ENCODE data around the gene BAIAP2.
A peak's percentile ranks its signal among the peaks of the same experiment; 100 is the strongest.
"Not testable (repeated sequence)": the region's sequence is repeated elsewhere in the genome, so short reads cannot be mapped to it uniquely, and the experiment has no call there.

Gene BAIAP2

DNA sequence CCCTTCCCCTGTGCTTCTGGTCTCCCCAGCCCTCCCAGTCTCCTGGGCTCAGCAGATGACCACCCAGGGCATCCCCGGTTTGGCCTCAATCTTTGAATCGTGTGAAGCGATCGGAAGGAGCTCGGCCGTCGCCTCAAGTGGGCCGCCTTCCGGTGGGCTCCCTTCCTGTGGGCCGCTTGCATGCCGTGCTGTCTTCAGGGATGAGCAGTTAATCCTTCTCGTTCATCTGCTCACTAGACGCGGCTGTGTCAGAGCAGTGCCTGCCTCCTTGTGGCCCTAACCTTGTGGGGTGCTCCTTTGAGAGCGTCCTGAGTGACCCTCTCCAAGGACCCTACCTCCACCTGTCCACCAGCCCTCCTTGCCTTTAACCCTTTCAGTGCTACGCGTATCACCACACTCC lies 40.4 kb downstream of the BAIAP2 start:
- H3K27me3 ChIP-seq = peaks cover 93 to 100% (median 99%) of the 10 kb centered on the region in 11 experiments
- peak overlapping the region in 10 of 11 experiments; percentile 13 to 82 (median 72); a peak in 15 of 22 replicates for H3K4me2 ChIP-seq
- no peak for TF ChIP-seq Cebpa-rat (IDR thresholded peaks at IDR 0.05)
- peaks cover 0 to 68% (median 29%) of the 10 kb centered on the region in 11 experiments; a peak in 19 of 22 replicates for H4K20me1 ChIP-seq
- H3K9ac ChIP-seq = no peak overlapping the region
- peak overlapping the region in 3 of 11 experiments; percentile 17 to 31 (median 30); a peak in 3 of 22 replicates for H3K27ac ChIP-seq
- H3K4me1 ChIP-seq = peaks cover 15 to 65% (median 56%) of the 10 kb centered on the region in 10 experiments
- no peaks in the 10 kb centered on the region for H3K9me3 ChIP-seq (replicated peaks in 1 of 11)
- H3K4me3 ChIP-seq = no peak overlapping the region
- no peaks in the 10 kb centered on the region for H3K36me3 ChIP-seq

DNA sequence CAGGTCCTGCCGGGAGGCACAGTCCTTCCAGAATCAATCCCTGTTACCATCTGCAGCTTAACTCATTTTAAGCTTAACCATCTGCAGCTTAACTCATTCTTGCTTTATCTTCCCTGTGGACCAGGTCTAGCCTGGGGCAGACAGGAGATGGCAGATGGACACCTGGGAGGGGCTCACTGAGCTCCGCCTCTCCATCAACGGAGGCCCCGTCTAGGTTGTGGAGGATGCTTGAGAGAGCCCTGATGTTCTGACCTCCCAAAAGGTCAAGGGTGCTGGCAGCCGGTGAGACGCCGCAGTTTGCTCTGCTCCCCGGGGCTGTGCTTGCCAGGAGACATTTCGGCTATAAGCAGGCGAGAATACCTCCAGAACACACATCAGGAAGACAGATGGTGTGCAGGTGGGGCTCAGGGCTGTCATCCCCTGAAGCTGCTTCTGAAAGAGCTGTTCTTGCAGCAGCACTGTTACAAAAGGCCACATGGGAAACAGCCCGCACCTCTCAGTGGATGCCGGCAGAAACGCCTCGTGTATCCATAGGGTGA lies 41.3 kb downstream of the BAIAP2 start:
- H3K36me3 ChIP-seq = no peaks in the 10 kb centered on the region
- H3K4me1 ChIP-seq = peaks cover 22 to 67% (median 61%) of the 10 kb centered on the region in 10 experiments
- TF ChIP-seq Cebpa-rat (IDR thresholded peaks at IDR 0.05) = no peak
- no peak overlapping the region for H3K27ac ChIP-seq
- H3K27me3 ChIP-seq = peaks cover 93 to 100% (median 99%) of the 10 kb centered on the region in 11 experiments
- H3K9ac ChIP-seq = no peak overlapping the region
- no peaks in the 10 kb centered on the region for H3K9me3 ChIP-seq (replicated peaks in 1 of 11)
- H3K4me3 ChIP-seq = no peak overlapping the region
- H3K4me2 ChIP-seq = no peak overlapping the region
- peaks cover 0 to 73% (median 38%) of the 10 kb centered on the region in 11 experiments; a peak in 20 of 22 replicates for H4K20me1 ChIP-seq

GRCh38 chr17:81078026-81078913 lies 43.3 kb downstream of the BAIAP2 start:
- H3K27me3 ChIP-seq = peaks cover 93 to 100% (median 99%) of the 10 kb centered on the region in 11 experiments
- not testable (repeated sequence) for H3K9me3 ChIP-seq (replicated peaks in 1 of 11); H3K36me3 ChIP-seq; H3K4me3 ChIP-seq; H3K27ac ChIP-seq; H3K9ac ChIP-seq; H3K4me2 ChIP-seq
- peaks cover 30 to 67% (median 61%) of the 10 kb centered on the region in 10 experiments for H3K4me1 ChIP-seq
- H4K20me1 ChIP-seq = peaks cover 0 to 83% (median 59%) of the 10 kb centered on the region in 11 experiments; a peak in 20 of 22 replicates

GRCh38 chr17:81080019-81080418 lies 45.1 kb downstream of the BAIAP2 start:
- no peaks in the 10 kb centered on the region for H3K36me3 ChIP-seq

DNA sequence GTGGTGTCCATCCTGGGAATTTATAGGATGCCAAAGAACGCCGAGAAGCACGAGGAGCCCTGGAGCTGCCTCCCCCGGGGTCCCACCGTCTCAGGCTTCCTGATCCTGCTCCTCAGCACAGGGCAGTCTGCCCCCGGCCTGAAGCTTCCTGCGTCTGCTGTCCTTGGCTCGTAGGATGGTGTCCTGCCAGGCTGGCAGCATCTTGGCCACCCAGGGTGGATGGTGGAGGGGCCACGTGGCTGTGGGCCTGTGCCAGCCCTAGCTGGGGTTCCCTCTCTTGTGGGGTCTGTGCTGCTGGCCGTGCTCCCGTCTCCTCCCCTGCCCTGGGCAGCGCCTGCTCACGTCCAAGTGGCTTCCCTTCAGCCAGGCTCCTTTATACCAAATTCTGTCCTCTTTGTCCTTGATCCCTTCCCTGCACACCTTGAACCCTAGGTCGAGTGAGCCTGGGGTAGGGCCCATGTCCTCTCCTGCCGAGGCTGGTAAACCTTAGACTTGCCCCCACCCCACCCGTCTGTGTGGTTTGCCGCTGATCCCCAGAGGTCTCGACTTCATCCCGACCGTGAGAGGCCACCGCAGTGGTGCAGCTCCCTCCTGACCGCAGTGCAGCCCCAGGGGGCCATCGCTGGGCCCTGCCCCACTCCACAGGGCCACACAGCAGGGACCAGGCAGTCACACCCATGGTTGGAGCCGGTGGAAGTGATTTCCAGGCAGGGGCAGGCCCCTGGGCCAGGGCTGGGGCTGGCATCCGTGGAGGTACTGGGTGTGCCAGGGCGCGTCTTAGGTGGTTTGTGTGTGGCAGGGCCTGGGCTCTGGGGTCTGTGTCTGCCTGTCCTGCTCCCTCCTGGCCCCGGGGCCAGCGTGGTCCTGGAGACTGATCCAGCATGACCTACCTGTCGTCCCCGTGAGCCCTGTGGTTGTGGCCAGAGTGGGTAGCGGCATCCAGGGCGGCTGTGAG lies 46.5 kb downstream of the BAIAP2 start:
- peaks cover 0 to 88% (median 78%) of the 10 kb centered on the region in 11 experiments; a peak in 20 of 22 replicates for H4K20me1 ChIP-seq
- H3K27me3 ChIP-seq = peaks cover 91 to 100% (median 99%) of the 10 kb centered on the region in 11 experiments
- H3K9ac ChIP-seq = peak overlapping the region in 4 of 11 experiments; percentile 5 to 48 (median 28); a peak in 5 of 22 replicates
- H3K4me2 ChIP-seq = peak overlapping the region; percentile 25 to 89 (median 75); a peak in 21 of 22 replicates
- H3K4me3 ChIP-seq = peak overlapping the region in 2 of 10 experiments; percentile 12 to 13; a peak in 3 of 20 replicates
- H3K27ac ChIP-seq = no peak overlapping the region
- no peaks in the 10 kb centered on the region for H3K36me3 ChIP-seq
- H3K9me3 ChIP-seq (replicated peaks in 1 of 11) = no peaks in the 10 kb centered on the region
- TF ChIP-seq Cebpa-rat (IDR thresholded peaks at IDR 0.05) = no peak
- H3K4me1 ChIP-seq = peaks cover 34 to 57% (median 54%) of the 10 kb centered on the region in 10 experiments

More at GRCh38 chr17:81080019-81080418, 45.1 kb downstream of the BAIAP2 start:
- Histone ChIP-seq H3K4me1 (peaks cover 34 to 66% (median 59%) of the 10 kb centered on the region in 10 experiments), H3K27ac (no peak overlapping the region), H3K9me3 (replicated peaks in 1 of 11) (no peaks in the 10 kb centered on the region), H3K4me2 (peak overlapping the region; percentile 7 to 89 (median 75); a peak in 19 of 22 replicates), H3K27me3 (peaks cover 93 to 100% (median 99%) of the 10 kb centered on the region in 11 experiments), H3K9ac (no peak overlapping the region), H4K20me1 (peaks cover 0 to 90% (median 70%) of the 10 kb centered on the region in 11 experiments; a peak in 20 of 22 replicates), H3K4me3 (no peak overlapping the region)
- no peak for TF ChIP-seq Cebpa-rat (IDR thresholded peaks at IDR 0.05)

GRCh38 chr17:81082177-81083073 lies 47.5 kb downstream of the BAIAP2 start:
- Histone ChIP-seq H4K20me1 (peaks cover 0 to 91% (median 85%) of the 10 kb centered on the region in 11 experiments; a peak in 20 of 22 replicates), H3K4me3 (peak overlapping the region in 1 of 10 experiments; percentile 13; a peak in 3 of 20 replicates)

GRCh38 chr17:81083125-81083765 lies 48.3 kb downstream of the BAIAP2 start:
- Histone ChIP-seq H3K27me3 (peaks cover 97 to 100% (median 100%) of the 10 kb centered on the region in 11 experiments), H3K9me3 (replicated peaks in 1 of 11) (no peaks in the 10 kb centered on the region), H3K4me2 (peak overlapping the region in 10 of 11 experiments; percentile 15 to 89 (median 76); a peak in 17 of 22 replicates), H4K20me1 (peaks cover 0 to 98% (median 92%) of the 10 kb centered on the region in 11 experiments; a peak in 20 of 22 replicates), H3K27ac (no peak overlapping the region), H3K4me3 (no peak overlapping the region; a peak in 1 of 20 replicates), H3K4me1 (peaks cover 42 to 68% (median 63%) of the 10 kb centered on the region in 10 experiments), H3K36me3 (no peaks in the 10 kb centered on the region), H3K9ac (peak overlapping the region in 1 of 11 experiments; percentile 6; a peak in 1 of 22 replicates)
- no peak for TF ChIP-seq Cebpa-rat (IDR thresholded peaks at IDR 0.05)

More at GRCh38 chr17:81082177-81083073, 47.5 kb downstream of the BAIAP2 start:
- no peak for TF ChIP-seq Cebpa-rat (IDR thresholded peaks at IDR 0.05)
- H3K36me3 ChIP-seq = no peaks in the 10 kb centered on the region
- no peak overlapping the region for H3K27ac ChIP-seq
- no peaks in the 10 kb centered on the region for H3K9me3 ChIP-seq (replicated peaks in 1 of 11)
- H3K4me1 ChIP-seq = peaks cover 39 to 61% (median 59%) of the 10 kb centered on the region in 10 experiments
- H3K9ac ChIP-seq = peak overlapping the region in 5 of 11 experiments; percentile 5 to 48 (median 12); a peak in 4 of 22 replicates
- peaks cover 91 to 100% (median 99%) of the 10 kb centered on the region in 11 experiments for H3K27me3 ChIP-seq
- H3K4me2 ChIP-seq = peak overlapping the region; percentile 15 to 89 (median 75); a peak in 21 of 22 replicates
